NCI-H1930 (cell line): ENCODE measurements around the gene KRABD2.
"Not testable (repeated sequence)": the region's sequence is repeated elsewhere in the genome, so short reads cannot be mapped to it uniquely, and the experiment has no call there.

ENCODE experiments used
- DNase-seq, 2 experiments: peaks; one replicate each; lab custom pipeline; 2025; lab: John Stamatoyannopoulos, UW

Gene KRABD2

DNA sequence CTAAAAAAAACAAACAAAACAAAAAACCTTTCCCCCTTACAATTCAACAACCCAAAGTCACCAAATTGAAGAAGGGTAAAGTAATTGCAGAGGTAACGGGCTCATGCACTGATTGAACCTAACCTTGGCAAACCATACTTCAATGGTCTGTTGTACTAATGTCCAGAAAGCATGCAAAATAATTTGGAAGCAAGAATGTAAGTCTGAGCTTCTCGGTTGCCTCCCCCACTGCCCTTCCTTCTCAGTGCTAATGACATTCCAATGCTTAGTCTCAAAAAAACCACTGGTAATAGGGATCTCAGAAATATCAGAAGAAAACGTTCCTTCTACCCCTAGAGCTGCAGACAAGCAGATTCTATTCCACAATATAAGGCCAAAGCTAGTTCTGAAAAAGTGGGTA is 15.8 kb downstream of the KRABD2 start:
- DNase-seq: no peak

GRCh38 chr17:8360260-8360659 is 16.2 kb downstream of the KRABD2 start:
- DNase-seq: no peak

GRCh38 chr17:8359769-8360168 is 16.7 kb downstream of the KRABD2 start:
- no peak for DNase-seq

- no peak for DNase-seq
Measured at GRCh38 chr17:8357910-8358309, 18.6 kb downstream of the KRABD2 start.

GRCh38 chr17:8354236-8354635 is 22.3 kb downstream of the KRABD2 start:
- no peak for DNase-seq

GRCh38 chr17:8353736-8354135 is 22.8 kb downstream of the KRABD2 start:
- DNase-seq: no peak

GRCh38 chr17:8350339-8350738 is 26.2 kb downstream of the KRABD2 start:
- DNase-seq: no peak

- DNase-seq: not testable (repeated sequence)
Measured at GRCh38 chr17:8347001-8347400, 29.5 kb downstream of the KRABD2 start.

GRCh38 chr17:8345951-8346665 is 30.4 kb downstream of the KRABD2 start:
- DNase-seq: no peak

DNA sequence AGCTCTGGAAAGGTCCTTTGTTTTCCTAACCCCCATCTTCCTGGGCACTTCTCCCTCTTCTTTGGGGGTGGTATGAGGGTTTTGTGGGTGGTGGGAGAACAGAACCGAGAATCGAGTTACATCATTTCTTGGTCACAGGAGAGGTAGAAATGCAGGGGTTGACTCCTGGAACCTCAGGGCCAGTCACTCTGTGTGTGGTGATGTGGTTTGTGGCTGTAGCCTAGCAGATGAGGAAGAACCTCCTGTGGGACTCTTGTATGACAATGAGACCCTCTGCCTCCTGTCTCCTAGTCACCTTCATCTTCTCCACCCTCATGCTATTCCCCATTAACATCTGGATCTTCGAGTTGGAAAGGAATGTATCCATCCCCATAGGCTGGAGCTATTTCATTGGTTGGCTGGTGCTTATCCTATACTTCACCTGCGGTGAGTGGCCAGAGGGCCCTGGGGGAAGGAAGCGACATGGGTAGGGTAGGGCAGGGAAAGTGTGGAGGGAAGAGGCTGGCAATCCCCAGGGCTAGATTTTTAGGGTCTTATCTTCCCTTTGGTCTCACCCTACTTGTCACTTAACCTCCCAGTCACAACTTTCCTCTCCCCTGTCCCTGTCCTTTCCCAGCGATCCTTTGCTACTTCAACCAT is 31.3 kb downstream of the KRABD2 start:
- DNase-seq: no peak

- no peak for DNase-seq
Measured at GRCh38 chr17:8341456-8341855, 35.0 kb downstream of the KRABD2 start.

DNA sequence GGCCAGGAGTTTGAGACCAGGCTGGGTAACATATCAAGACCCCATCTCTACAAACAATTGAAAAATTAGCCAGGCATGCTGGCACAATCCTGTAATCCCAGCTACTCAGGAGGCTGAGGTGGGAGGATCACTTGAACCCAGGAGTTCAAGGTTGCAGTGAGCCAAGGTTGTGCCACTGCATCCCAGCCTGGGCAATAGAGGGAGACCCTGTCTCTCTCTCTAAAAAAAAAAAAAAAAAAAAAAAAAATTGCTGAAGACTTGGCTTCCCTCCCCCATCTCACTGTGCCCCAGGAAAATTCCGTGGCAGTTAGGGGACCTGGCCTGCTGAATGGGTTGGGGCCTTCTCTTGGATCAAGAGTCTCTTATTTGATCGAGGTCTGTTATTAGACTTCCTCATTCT is 37.0 kb downstream of the KRABD2 start, which contains the start of gene ODF4:
TSS of gene ODF4 (plus strand) at position 301 of the 400 bp plus-strand sequence. CDS start 212 bp downstream, outside the sequence.
- no peak for DNase-seq

GRCh38 chr17:8338753-8339140 is 37.8 kb downstream of the KRABD2 start:
- DNase-seq: no peak

- no peak for DNase-seq
Measured at GRCh38 chr17:8337802-8338752, 38.4 kb downstream of the KRABD2 start.

DNA sequence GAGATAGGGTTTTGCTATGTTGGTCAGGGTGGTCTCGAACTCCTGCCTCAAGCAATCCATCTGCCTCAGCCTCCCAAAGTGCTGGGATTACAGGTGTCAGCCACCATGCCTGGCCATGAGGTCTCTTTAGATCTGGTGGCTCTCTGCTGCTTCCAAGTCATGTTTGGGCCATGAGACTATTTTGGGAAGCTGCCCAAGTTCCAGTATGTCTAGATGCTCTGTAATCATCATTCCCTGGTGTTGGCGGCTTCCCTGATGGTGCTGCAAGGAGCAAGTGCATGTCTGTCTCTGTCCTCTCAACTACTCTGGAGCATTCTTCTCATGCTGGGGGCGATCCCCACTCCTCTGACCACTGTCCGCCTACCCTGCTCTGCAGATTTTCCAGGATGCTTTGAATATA is 43.2 kb downstream of the KRABD2 start:
- no peak for DNase-seq

DNA sequence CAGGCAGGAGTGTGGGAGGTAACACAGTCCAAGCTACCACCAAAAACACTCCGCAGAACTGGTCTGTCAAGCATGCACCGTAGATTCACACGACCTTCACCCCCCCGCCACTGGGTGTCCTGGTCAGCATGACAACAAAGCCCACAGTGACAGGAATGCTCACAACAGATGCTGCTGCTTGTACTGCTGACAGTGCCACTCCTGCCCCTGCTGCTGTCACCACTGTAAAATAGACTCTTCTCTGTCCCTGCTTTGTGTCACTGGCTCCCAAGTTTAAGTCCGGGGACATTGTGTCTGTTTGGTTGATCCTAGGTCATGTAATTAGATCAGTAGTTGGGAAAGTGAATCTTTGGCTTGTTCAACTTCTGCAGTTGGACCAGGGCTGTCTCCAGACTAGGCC is 43.8 kb downstream of the KRABD2 start:
- no peak for DNase-seq

- DNase-seq: no peak
Measured at GRCh38 chr17:8332128-8332527, 44.4 kb downstream of the KRABD2 start.

DNA sequence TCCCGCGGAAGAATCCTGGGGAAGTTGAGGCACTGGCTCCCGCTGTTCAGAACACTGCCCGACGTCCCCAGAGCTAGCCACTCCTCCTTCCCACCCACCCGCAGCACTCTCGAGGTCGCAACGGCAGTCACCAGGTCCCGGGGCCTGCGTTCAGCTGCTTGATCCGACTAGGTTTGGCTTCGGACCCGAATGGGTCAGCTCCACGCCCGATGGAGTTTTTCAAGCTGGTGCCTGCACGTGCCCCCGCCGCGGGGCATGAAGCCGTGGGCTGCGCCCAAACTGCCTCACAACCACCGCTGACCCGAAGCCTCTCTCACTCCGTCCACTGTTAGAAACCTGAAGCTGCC is 49.2 kb downstream of the KRABD2 start:
- no peak for DNase-seq
